ENCODE results near the gene PPA2.

Gene PPA2

DNA sequence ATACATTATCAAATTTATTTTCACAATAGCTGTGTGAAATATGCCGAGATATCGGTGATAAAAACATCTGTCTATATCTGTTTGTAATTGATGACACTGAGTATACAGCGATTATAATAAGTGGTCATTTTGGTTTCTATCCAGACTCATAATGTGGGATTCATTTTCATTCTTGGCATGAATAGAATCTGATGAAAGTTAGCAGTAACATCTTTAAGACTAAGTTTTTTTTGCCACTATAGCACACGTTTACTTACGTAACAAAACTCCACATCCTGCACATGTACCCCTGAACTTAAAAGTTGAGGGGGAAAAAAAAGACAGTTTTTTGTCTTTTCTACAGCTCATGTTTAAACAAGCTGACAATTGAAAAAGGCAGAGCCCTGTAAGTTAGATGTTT, 86.4 kb downstream of the PPA2 start:
- DNase-seq: no peak

DNA sequence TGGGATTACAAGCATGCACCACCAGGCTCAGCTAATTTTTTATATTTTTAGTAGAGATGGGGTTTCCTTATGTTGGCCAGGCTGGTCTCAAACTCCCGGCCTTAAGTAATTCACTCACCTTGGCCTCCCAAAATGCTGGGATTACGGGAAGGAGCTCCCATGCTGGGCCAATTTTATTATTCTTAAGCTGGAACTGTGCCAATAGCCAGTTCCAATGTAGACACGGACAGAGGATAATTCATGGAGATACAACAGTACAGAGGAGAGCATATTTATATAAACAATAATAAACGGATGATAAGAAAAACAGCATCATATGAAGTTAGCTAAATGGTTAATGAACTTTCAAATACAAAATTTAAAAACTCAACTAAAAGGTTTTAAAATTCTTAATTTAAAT, 87.8 kb downstream of the PPA2 start:
- no peak for DNase-seq

DNA sequence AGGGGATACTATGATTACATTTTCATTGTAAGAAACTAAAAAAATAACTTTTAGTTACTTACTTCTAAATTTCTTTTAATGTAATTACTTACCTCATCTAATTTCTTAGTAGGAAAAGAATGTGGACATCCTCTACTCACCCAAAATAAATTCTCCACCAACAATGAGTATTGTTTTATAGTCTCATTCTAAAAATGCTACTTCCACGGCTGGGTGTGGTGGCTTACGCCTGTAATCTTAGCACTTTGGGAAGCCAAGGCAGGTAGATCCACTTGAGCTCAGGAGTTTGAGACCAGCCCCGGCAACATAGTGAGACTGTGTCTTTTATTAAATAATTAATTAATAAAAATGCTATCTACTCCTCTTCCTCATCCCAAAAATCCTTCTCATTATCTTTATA, 99.8 kb downstream of the PPA2 start:
- no peak for DNase-seq

DNA sequence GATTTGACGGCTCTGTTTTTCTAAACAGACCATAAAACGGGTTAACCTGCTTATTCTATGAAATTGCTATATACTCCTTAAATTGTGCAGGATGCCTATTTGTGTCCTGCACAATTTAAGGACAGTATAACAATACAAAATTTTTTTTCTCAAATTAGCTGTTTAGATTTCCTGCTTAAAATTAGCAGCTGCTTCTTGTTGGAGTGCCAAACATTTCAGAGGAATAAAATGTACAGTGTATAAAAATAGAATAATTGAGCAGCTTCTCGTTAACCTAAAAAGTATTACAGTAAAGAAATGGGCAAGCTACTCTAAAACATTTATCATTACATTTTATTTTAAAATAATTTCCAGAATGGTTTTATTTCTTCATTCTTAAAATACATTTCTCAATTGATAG, 100.5 kb downstream of the PPA2 start:
- DNase-seq: no peak

DNA sequence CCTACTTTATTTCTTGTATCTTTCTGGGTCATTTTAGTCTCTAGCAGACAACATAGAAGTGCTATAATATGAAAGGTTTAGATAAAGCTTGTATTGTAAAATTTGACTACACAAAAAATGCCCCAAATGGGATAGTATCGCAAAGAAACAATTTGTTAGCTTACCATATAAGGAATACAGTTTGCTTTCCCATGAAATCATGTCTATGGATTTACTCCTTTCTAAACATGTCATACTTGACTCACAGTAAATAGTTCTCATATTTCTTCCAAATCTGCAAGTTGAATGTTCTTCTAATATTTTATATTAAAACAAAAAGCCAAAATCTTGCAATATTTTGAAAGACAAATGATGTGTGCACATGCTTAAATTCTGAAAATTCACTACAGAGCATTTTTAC, 103.9 kb downstream of the PPA2 start:
- no peak for DNase-seq

DNA sequence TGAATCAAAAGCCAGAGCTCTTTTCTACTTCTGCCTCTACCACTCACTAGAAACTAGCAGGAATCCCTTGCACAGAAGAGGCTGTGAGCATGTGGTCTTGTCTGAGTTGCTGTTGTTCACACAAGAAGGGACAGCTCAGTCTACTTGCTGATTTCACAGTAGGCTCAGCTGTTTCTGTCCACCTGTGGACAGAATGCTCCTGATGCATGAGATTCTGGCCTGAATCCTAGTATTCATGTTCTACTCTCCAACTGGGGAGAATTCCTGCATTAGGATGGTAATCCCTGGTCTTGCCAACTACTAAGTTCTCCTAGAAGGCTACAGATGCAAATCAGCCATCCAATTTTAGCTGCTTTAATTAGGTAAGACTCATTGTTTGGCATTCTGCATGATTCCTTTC, 112.8 kb downstream of the PPA2 start:
- DNase-seq: no peak

DNA sequence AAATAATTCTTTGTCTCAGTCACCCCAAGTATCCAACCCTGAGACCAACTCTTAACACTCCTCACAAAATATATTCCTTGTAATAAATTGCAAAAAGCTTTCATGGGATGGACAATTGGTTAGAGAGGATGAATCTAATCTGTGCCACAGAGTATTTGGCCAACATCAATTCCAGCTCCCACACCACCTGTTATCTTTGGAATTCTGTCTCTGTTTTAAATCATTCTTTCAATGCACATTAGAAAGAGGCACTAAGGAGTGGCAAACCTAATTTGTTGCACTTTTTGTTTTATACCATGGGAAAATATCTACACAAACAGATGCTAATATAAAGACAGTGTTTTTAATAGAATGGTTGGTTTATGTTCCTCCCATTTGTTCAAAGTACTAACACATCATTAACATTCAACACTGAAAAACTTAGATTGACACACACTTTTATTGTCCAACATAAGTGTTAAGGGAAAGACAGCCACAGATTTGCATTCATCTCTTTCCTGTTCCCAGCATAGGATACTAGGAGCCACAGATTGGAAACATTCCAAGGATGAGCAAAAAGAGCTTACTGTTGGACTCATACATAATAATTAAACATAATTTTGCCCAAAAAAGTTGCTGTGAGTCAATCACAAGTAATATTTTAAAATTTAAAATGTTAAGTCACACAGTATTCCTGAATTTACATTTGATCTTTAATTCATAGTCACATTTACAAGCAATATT, 116.4 kb downstream of the PPA2 start:
- no peak for DNase-seq

DNA sequence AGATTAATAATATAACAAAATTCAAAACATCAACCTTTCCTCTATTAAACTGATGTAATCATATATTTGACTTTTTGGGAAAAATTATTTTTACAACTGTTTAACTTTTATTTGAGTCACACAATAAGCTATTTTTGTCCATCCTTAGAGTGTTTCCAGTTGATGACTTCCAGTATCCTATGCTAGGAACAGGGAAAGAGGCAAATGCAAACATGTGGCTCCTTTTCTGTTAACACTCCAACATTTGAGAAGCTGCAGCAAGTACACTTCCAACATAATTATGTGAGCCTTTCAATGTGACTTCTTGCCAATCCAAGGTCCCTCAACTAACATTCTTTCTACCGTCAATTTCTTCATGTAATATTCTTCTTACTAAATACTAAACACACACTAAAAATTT, 117.7 kb downstream of the PPA2 start:
- no peak for DNase-seq

DNA sequence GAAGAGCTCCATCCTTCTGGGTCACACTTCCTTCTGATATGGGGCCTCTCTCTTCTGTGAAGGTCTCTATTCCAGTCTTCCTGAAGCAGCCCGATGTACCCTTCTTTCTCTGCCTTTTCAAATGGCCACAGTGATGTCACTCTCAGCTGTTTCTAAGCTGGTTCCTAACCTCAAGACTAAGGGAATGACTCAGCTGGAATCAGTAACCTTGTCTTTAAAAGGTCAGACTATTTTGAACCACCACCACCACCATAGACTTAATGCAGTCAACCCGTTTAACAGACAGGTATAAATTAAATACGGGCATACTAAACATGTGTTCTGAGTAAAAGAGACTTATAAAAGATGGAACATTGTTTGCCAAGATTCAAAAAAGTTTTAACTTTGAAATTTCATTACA, 121.0 kb downstream of the PPA2 start:
- DNase-seq: no peak

DNA sequence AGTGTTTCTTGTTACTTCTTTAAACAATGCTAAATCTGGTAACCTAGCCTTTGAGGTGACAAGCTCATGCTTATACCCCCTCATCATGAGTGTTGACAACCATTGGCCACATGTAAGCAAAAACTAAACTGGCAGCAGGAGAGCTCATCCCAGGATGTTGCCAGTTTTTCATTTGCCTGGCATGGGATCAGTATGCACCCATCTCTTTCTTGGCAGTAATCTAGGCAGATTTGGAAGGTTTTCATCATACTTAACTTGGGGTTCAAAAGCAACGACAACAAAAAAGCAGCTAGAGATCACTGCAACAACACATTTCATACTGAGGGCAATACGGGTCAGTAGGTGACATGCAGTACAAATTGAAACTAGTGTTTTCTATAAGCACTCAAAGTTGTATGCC, 122.0 kb downstream of the PPA2 start:
- DNase-seq: no peak

DNA sequence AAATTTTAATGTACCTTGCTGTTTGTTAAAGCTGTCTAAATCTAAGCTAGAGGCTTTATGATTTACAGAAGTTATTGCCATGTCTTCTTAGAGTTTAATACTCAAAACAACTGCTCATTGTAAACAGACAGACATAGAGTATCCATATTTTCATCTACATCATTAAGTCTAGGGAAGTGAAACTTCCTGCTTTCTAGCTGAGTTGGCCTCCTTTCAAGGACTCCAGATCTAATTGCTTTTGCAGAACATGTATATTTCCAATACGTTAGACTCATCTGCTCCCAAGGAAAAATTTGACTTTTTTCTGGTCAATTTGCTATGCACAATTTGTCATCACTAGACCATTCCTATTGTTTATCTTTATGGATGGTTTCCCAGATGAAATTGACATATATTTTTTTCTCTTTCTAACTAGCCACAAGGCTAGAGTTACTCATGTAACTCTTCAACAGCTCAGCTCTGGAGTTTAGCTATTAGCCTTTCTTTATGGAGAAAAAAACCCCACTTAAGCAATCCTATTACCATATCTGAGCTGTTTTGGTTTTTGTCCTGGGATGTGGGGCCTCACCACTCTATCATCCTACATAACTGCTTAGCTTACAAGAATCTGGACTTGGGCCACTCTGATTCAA, 122.9 kb downstream of the PPA2 start:
- no peak for DNase-seq

DNA sequence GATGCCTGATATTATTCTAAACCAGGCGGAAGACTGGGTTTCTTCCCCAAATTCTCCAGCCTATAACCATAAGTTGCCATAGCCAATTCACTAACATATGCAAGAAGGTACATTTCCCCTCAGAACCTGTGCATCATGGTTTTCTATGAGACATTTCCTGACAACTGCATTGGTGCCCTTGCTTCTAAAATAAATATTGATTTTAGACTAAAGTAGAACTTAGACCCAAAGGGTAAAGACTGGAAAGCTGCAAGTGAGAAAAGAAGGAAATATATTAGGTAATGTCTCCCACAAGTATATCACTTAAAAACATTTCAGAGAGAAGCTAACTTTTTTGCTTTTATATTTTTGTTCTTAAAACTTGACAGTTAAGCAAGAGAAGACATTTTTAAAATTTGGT, 125.1 kb downstream of the PPA2 start:
- no peak for DNase-seq

DNA sequence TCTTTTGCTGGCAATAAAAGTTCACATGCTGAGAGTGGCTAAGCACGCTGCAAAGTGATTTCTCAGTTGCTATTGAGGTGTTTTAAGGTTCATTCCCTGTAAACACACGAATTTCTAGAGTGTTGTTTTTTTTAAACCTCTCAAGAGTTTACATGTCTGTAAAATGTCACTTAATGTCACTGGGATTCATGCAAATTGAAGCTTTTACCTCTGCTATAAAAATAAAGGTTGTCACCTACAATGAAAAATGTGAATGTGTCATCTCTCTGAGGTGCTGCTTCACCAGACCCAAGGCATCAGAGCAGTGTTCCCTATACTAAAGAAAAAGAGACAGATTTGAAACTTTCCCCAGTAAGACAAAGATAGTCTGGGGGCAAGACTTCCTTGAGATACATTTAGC, 127.0 kb downstream of the PPA2 start:
- no peak for DNase-seq

DNA sequence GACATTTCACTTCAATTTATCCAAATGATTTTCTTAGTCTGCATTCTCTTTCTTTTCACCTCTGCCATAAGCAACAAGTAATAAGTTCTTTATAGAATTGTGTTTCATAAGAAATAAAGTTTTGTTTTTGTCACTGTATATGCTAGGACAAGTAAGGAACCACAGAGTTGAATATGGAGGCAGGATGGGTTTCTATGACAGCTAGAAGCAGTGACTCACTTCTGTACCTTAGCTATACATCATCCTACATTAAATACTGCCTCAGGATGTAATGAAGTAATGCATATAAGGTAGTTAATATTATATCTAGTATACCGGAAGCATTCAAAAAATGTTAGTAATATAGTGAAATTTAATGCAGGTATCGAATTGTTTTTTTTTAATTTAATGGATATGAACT, 128.0 kb downstream of the PPA2 start:
- DNase-seq: no peak

DNA sequence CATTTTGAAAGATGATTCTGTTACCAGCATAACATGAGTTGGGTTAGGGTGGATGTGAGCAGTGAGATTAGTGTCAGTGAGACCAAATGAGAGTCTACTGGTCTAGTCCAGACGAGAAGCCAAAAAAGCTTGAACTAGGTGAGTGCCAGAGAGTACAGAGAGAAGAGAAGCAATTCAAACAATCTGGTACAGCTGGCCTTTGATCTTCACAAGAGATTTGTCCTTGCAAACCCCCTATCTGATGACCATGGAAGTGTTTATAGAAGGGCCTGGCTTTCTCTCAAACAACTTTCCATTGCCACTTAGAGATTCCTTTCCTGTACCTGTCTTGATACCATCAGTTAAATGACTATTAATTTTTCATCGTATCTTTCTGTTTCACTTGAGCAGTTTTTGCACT, 128.5 kb downstream of the PPA2 start:
- no peak for DNase-seq

DNA sequence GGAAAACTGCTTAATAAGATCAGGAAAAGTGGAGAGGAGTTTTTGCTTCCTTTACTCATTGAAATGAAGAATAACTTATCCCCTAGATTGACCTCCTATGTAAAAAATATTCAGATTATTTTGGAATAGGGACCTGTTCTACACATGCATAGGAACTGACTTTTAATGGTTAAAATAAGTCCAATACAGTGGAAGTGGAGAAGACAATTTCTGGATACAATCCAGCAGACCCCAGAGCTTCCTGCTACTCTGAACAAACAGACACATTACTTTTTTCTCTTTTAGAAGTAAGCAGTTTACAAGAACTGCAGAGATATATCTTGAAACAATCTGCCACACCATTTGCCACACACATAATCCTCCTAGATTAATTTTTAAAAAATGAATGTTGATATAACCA, 129.7 kb downstream of the PPA2 start:
- no peak for DNase-seq

DNA sequence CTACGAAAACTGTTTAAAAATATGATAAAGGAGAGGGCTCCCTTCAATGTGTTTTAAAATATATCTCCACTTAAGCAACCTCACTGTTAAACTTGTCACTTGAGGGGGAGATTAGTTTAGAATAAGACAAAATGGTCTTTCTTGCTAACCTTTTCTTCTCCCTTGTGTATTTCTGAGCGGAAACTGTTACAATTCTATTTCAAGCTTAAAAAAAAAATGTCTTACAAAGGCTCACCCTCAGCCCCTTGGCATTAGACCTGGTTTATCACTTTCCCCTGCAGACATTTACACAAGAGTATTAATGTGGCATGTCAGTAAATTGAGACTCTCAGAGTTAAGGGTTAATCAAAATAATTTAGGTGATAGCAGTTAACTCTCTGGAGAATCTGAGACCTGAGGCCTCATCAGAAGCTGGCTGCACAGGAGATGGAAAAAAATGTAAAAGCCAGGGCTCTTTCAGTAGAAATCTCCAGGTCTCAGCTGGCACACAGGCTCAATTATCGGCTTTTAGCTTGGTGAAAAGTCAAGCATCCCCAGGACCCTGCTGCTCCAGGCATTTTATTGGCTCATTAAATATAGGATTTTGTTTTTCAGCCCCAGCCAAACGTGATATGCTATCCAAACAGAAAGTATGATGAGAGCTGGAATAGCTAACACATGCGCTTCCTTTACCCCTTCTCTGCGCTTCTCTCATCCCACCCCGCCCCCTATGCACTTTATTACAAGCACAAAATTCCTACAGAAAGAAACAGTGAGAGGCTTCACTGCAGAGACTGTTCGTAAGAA, 130.5 kb downstream of the PPA2 start:
- DNase-seq: no peak

DNA sequence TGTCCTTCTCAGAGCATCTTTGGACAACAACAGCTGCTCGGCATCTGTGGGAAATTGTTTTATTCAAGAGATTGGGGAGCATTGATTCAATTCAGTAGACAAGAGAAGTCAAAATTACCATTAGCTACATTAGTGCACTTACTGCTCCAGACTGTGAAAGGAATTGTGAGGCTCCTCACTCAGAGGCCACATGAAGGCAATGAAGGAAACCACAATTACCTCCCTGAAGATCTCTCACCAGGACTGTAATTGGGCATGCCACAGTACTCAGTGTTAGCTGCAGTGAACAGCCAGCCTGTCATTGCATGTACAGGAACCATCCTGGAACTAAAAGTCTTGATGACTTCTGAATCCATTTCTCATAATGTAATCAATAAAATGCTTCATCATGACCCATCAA, 144.8 kb downstream of the PPA2 start:
- no peak for DNase-seq

DNA sequence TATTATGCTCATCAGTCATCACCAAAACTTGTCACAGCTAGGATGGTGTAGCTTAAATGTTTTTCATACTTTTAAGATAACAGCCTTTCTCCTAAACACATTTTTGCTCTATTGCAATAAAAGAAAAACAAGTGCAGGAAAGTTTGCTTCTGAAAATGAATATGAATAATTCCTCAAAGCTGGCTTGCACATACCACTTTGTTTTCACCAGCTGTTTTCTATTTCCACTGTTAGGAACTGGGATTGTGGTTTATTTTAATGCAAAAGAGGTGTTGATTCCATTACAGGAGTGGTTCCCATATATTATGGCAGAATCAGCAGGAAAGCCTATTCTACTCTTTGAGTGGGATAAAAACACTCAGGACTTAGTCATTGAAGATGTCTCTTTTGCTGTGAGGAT, 145.9 kb downstream of the PPA2 start:
- no peak for DNase-seq

DNA sequence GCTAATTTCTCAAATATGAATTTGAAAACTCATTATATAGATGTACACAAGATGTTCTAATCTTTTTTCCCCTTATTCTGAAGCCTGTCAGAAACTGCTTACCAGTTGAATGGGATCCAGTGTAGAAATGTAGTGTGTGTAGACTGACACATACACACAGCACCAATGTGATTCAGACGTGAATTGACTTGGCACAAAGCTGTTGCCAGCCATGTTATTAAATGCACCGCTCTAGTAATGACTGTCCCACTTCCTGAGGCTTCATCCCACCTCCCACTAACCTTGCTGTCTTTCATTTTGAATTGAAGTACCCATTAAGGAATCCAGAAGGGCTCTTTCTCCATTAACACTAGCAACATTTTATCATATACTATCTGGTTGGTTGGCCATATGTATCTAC, 146.6 kb downstream of the PPA2 start:
- DNase-seq: no peak
